Stomach (tissue), 4 donors: ENCODE results near the gene NEIL1.

Source experiments
- CTCF ChIP-seq, 7 experiments: fragments of 450-650 bp in 4 of 7; fragments of 200-600 bp in 3 of 7; sonication (generic) in 3 of 7; IDR thresholded peaks; one replicate each; pipeline ENCODE4 v1.5.1; 2016 to 2019; ENCODE audit warnings: antibody characterized with exemption in 7 of 7, control low read depth in 2 of 7, mild to moderate bottlenecking in 1 of 7
- EP300 ChIP-seq: sonication (generic); formaldehyde crosslinking; IDR thresholded peaks from one replicate; pipeline ENCODE4 v1.6.1; 2017; ENCODE audit warnings: antibody characterized with exemption
- POLR2A ChIP-seq, 4 donors: fragments of 450-650 bp; IDR thresholded peaks; one replicate each; pipeline ENCODE4 v1.6.1; 2016; ENCODE audit warnings: antibody characterized with exemption in 4 of 4, control low read depth in 2 of 4, mild to moderate bottlenecking in 1 of 4, moderate library complexity in 1 of 4
- POLR2AphosphoS5 ChIP-seq, 3 donors: sonication (generic); formaldehyde crosslinking; IDR thresholded peaks; one replicate each; pipeline ENCODE4 v1.6.1; 2016; ENCODE audit warnings: antibody characterized with exemption in 3 of 3

DNA sequence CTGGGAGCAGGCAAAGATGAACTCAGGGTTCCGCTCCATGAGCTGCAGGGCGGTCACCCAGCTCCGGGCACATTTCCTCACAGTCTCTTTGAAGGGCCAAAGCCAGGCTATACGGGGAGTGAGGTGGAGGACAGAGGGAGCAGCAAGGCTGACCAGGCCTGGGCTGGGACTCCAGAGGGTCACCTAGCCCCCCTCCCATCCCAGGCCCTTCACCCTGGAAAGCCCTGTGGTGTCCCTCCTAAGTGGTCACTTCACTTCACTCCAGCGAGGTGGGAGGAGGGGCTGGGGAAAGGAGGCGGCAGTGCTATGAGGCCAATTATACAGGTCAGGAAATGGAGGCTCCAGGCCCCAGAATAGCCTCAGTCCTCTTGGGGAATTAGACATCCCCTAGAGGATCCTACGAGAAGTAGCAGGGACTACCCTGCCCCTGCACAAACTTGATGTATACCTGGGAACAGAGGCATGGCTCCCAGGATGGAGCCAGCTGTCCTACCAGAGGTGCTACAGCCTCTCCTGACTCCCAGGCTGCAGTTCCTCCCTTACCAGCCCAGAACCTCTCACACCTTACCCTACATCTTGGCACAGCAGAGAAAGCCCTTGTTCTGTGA is 15.9 kb downstream of the NEIL1 start:
- TF ChIP-seq POLR2AphosphoS5 (IDR thresholded peaks at IDR 0.05): no peak
- TF ChIP-seq CTCF (IDR thresholded peaks at IDR 0.05): no peak
- no peak for TF ChIP-seq POLR2A (IDR thresholded peaks at IDR 0.05)
- no peak for TF ChIP-seq EP300
